LHCN-M2 (cell line): ENCODE results near the gene MBD3L2. TPM values are rescaled to one million over a fixed set of nuclear protein-coding genes. Genes with fewer than 3 reads are reported as not detected.
"Not testable (repeated sequence)": the region's sequence is repeated elsewhere in the genome, so short reads cannot be mapped to it uniquely, and the experiment has no call there.

Experiments
- DNase-seq: peaks from one replicate; pipeline ENCODE4 v3.0.0-alpha.2; 2012; ENCODE audit warnings: low read depth
- total RNA-seq: library from RNA; depleted of rRNA; stranded (reverse); fragments of >200 nt; gene quantifications from 2 replicates; pipeline ENCODE4 v1.2.3, GENCODE V29; 2014

MBD3L2 gene
- total RNA-seq, 1 experiment from 2014 or later: not detected

GRCh38 chr19:7059977-7060376 is 10.9 kb downstream of the MBD3L2 start:
- DNase-seq: not testable (repeated sequence)

DNA sequence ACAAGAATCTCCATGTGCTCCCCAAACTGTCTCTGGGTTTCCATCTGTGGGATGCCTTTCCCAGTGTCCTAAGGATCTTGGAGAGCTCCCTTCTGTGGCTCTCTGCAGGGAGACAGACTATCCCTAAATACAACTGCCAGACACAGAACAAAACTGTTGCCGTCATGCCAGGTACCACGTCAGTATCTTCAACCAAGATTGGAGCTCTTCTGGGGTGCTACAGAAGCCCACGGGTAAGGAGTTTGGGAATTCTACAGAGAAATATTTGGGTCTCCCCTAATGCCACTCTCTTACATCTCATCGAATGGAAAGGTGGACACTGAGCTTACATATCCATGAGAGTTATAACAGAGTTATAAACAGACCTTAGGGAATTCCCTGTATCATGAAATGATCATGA is 14.2 kb downstream of the MBD3L2 start:
- no peak for DNase-seq

DNA sequence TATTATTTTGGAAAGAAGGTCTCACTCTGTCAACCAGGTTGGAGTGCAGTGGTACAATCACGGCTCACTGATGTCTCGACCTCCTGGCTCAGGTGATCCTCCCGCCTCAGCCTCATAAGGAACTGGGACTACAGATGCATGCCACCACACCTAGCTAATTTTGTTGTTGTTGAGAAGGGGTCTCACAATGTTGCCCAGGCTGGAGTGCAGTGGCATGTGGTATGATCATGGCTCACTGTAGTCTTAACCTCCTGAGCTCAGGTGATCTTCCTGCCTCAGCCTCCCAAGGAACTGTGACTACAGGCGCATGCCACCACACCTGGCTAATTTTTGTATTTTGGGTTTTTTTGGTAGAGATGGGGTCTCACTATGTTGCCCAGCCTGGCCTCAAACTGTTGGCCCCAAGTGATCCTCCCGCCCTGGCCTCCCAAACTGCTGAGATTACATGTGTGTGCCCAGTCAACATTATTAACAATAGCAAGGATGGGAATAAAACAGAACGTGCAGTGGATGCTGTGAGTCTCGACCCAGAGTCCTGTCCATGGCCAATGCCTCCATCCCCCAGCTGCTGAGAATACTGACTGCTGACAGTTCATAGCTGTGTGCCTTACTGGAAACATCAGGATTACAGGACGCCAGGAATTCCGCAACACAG is 14.8 kb downstream of the MBD3L2 start:
- no peak for DNase-seq

GRCh38 chr19:7067122-7067521 is 18.0 kb downstream of the MBD3L2 start:
- DNase-seq: not testable (repeated sequence)

GRCh38 chr19:7067716-7068115 is 18.6 kb downstream of the MBD3L2 start:
- DNase-seq: peak; percentile 35

DNA sequence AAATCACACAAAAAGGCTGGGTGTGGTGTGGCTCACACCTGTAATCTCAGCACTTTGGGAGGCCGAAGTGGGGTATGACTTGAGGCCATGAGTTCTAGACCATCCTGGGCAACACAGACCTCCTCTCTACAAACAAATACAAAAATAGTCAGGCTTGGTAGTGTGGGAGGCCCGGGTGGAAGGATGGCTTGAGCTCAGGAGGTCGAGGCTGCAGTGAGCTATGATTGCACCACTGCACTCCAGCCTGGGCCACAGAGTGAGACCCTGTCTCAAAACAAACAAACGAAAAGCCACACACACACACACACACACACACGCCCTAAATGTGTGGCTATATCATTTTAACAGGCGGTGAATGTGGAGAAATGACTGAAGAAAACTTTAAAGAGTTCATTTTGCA is 19.5 kb downstream of the MBD3L2 start:
- no peak for DNase-seq

GRCh38 chr19:7069042-7069903 is 20.2 kb downstream of the MBD3L2 start, which contains the start of gene ZNF557:
ZNF557 (plus strand) TSS chr19:7069703; CDS start chr19:7075075, 5,372 bp downstream.
- peak; percentile 94 for DNase-seq

GRCh38 chr19:7069904-7070226 is 20.7 kb downstream of the MBD3L2 start:
- no peak for DNase-seq

GRCh38 chr19:7072541-7072940 is 23.4 kb downstream of the MBD3L2 start:
- no peak for DNase-seq

- DNase-seq: no peak
Observed at GRCh38 chr19:7074705-7075282, 25.7 kb downstream of the MBD3L2 start.

- no peak for DNase-seq
Observed at GRCh38 chr19:7076151-7076550, 27.0 kb downstream of the MBD3L2 start.

GRCh38 chr19:7078008-7078407 is 28.9 kb downstream of the MBD3L2 start:
- DNase-seq: no peak

DNA sequence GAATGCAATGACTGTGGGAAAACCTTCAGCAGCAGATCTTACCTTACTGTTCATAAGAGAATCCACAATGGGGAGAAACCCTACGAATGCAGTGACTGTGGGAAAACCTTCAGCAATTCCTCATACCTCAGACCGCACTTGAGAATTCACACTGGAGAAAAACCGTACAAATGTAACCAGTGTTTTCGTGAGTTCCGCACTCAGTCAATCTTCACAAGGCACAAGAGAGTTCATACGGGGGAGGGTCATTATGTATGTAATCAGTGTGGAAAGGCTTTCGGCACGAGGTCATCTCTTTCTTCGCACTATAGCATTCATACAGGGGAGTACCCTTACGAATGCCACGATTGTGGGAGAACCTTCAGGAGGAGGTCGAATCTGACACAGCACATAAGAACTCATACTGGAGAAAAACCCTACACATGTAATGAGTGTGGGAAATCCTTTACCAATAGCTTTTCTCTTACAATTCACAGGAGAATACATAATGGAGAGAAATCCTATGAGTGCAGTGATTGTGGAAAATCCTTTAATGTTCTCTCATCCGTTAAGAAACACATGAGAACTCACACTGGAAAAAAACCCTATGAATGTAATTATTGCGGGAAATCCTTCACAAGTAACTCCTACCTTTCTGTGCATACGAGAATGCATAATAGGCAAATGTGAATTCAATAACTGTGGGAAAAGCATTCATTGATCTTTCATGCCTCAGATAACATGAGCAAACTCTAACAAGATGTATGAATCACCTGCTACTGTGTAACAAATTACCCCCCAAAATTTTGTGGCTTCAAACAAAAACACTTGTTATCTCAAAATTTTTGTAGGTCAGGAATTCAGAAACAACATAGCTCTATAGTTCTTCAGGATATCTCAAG is 34.2 kb downstream of the MBD3L2 start:
- peak; percentile 44 for DNase-seq

DNA sequence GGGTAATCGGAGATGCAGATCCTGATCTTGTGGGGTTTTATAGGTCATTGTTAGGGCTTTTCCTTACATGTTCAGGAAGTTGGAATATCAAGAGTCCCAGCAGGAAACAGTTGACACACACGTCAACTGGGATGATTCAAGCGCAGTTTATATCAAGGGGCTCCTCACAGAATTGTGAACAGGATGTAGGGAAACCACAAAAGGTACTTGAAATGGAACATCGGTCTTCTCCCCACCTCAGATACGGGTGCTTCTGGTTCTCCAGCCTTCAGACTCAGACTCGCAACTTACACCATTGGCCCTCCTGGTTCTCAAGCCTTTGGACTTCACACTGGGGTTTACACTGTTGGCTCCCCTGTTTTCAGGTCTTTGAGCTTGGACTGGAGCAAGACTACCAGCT is 39.9 kb downstream of the MBD3L2 start:
- no peak for DNase-seq

DNA sequence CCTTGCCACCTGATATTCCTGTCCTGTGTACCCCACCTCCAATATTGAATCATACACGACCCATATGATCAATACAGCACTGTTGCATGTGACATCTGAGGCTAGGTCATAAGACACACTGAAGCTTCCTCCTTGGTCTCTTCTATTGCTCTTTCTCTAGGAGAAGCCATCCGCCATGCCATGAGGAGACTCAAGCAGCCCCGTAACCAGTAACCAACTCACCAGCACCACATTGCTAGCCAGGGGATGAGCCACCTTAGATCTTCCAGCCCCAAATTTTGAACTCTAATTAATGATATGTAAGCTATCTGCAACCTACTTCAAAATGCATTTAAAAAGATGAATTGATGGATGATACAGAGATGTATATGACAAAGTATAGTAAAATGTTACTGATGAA is 49.0 kb downstream of the MBD3L2 start:
- DNase-seq: no peak

- DNase-seq: peak; percentile 87
Observed at GRCh38 chr19:7098701-7099596, 49.8 kb downstream of the MBD3L2 start.

- no peak for DNase-seq
Observed at GRCh38 chr19:7099597-7099921, 50.4 kb downstream of the MBD3L2 start.
